Vagina (tissue), 2 donors: ENCODE data around the gene SUPT5H.

Experiments used
- CTCF ChIP-seq, 3 experiments: fragments of 450-650 bp in 2 of 3; fragments of 200-600 bp in 1 of 3; sonication (generic) in 1 of 3; IDR thresholded peaks; one replicate each; pipeline ENCODE4 v1.5.1; 2017 to 2019; ENCODE audit warnings: antibody characterized with exemption in 3 of 3, mild to moderate bottlenecking in 2 of 3, moderate library complexity in 2 of 3
- POLR2A ChIP-seq, 2 donors: fragments of 450-650 bp; IDR thresholded peaks; one replicate each; pipeline ENCODE4 v1.6.1; 2017; ENCODE audit warnings: antibody characterized with exemption in 2 of 2, mild to moderate bottlenecking in 2 of 2, moderate library complexity in 2 of 2

- no peak for TF ChIP-seq POLR2A (IDR thresholded peaks at IDR 0.05)
- no peak for TF ChIP-seq CTCF (IDR thresholded peaks at IDR 0.05)
Measured at GRCh38 chr19:39489756-39490155, 44.4 kb downstream of the SUPT5H start.
